Neutrophil (primary cell): ENCODE measurements around the gene ODF2L.

Experiments used
- H3K27ac ChIP-seq: fragments of 200-600 bp; sonication (generic); 2 replicates; pipeline ENCODE4 v1.5.1; 2016; ENCODE audit warnings: mild to moderate bottlenecking, moderate library complexity
- H3K27me3 ChIP-seq: fragments of 200-600 bp; sonication (generic); 2 replicates; pipeline ENCODE4 v1.6.0; 2016; ENCODE audit warnings: mild to moderate bottlenecking
- H3K36me3 ChIP-seq: fragments of 200-600 bp; sonication (generic); 2 replicates; pipeline ENCODE4 v1.5.1; 2017
- H3K4me1 ChIP-seq, 2 experiments: fragments of 200-600 bp in 1 of 2; sonication (generic) in 1 of 2; 1 replicate in 1 of 2; 2 replicates in 1 of 2; pipeline versions ENCODE4 v1.5.1 to v1.6.1; 2013 to 2016; ENCODE audit warnings: low read depth in 1 of 2, low read length in 1 of 2, mild to moderate bottlenecking in 1 of 2, moderate library complexity in 1 of 2; ENCODE audit not compliant: control insufficient read depth in 1 of 2, insufficient read depth in 1 of 2
- H3K4me3 ChIP-seq, 2 experiments: fragments of 200-600 bp in 1 of 2; sonication (generic) in 1 of 2; 1 replicate in 1 of 2; 2 replicates in 1 of 2; pipeline ENCODE4 v1.5.1; 2013 to 2016; ENCODE audit warnings: low read depth in 1 of 2, low read length in 1 of 2, mild to moderate bottlenecking in 1 of 2, moderate library complexity in 1 of 2
- H3K9me3 ChIP-seq: fragments of 200-600 bp; sonication (generic); 2 replicates; pipeline ENCODE4 v1.5.1; 2016
- CTCF ChIP-seq: fragments of 200-600 bp; sonication (generic); IDR thresholded peaks from 2 replicates; pipeline ENCODE4 v1.5.1; 2016; ENCODE audit warnings: antibody characterized with exemption

Gene ODF2L

GRCh38 chr1:86423873-86424272, 27.8 kb upstream of the ODF2L start, which contains the start of gene CLCA2:
Gene CLCA2, plus strand, starts transcription at chr1:86424171. Its CDS starts 77 bp downstream, at chr1:86424248.
- Histone ChIP-seq H3K27me3 (peaks cover 8% of the 10 kb centered on the region), H3K27ac (no peak within 1 kb of the TSS), H3K36me3 (no peaks in the 10 kb centered on the region), H3K9me3 (no peaks in the 10 kb centered on the region), H3K4me3 (no peak within 1 kb of the TSS), H3K4me1 (no peaks in the 10 kb centered on the region)
- no peak for TF ChIP-seq CTCF

GRCh38 chr1:86423473-86423872, 27.4 kb upstream of the ODF2L start:
- Histone ChIP-seq H3K27ac (no peak overlapping the region), H3K27me3 (peaks cover 8% of the 10 kb centered on the region), H3K9me3 (no peaks in the 10 kb centered on the region), H3K4me3 (no peak overlapping the region), H3K4me1 (no peaks in the 10 kb centered on the region), H3K36me3 (no peaks in the 10 kb centered on the region)
- no peak for TF ChIP-seq CTCF

GRCh38 chr1:86421601-86422280, 25.6 kb upstream of the ODF2L start:
- no peaks in the 10 kb centered on the region for H3K4me1 ChIP-seq
- no peaks in the 10 kb centered on the region for H3K9me3 ChIP-seq
- no peaks in the 10 kb centered on the region for H3K36me3 ChIP-seq
- H3K4me3 ChIP-seq, result no peak overlapping the region
- no peaks in the 10 kb centered on the region for H3K27me3 ChIP-seq
- H3K27ac ChIP-seq, result no peak overlapping the region
- TF ChIP-seq CTCF, result no peak

GRCh38 chr1:86419277-86419903, 23.3 kb upstream of the ODF2L start:
- no peaks in the 10 kb centered on the region for H3K4me1 ChIP-seq
- H3K36me3 ChIP-seq, result no peaks in the 10 kb centered on the region
- no peak for TF ChIP-seq CTCF
- no peak overlapping the region for H3K27ac ChIP-seq
- H3K9me3 ChIP-seq, result no peaks in the 10 kb centered on the region
- no peak overlapping the region for H3K4me3 ChIP-seq
- H3K27me3 ChIP-seq, result no peaks in the 10 kb centered on the region

- H3K9me3 ChIP-seq, result no peaks in the 10 kb centered on the region
- no peaks in the 10 kb centered on the region for H3K27me3 ChIP-seq
- no peaks in the 10 kb centered on the region for H3K4me1 ChIP-seq
- no peak overlapping the region for H3K27ac ChIP-seq
- TF ChIP-seq CTCF, result no peak
- no peak overlapping the region for H3K4me3 ChIP-seq
- H3K36me3 ChIP-seq, result no peaks in the 10 kb centered on the region
These were observed 20.2 kb upstream of the ODF2L start for GRCh38 chr1:86416343-86416742.
